Keratinocyte (primary cell): ENCODE data around the gene TRAT1. TPM values are rescaled to one million over a fixed set of nuclear protein-coding genes. Genes with fewer than 3 reads are reported as not detected.

Experiments
- DNase-seq: peaks from one replicate; pipeline ENCODE4 v3.0.0-alpha.2; 2011; ENCODE audit warnings: low read depth, missing footprints, low spot score
- FAIRE-seq: peaks from 2 replicates; lab custom pipeline; 2011; peaks lifted over from hg19 to GRCh38; lab: Jason Lieb, UNC
- H2AFZ ChIP-seq: 2 replicates; pipeline ENCODE4 v1.6.0; 2012; ENCODE audit warnings: low read length, control low read depth, inconsistent platforms; ENCODE audit not compliant: control insufficient read depth
- H3K27ac ChIP-seq: 2 replicates; pipeline ENCODE4 v1.5.1; 2011; ENCODE audit warnings: low read length; ENCODE audit not compliant: control insufficient read depth, insufficient read depth
- H3K27me3 ChIP-seq: 3 replicates; pipeline ENCODE4 v1.6.0; 2011; ENCODE audit warnings: low read length; ENCODE audit not compliant: control insufficient read depth, insufficient read depth; ENCODE audit errors: extremely low read depth
- H3K36me3 ChIP-seq, 2 experiments: 2 replicates in 1 of 2; 3 replicates in 1 of 2; pipeline ENCODE4 v1.5.1; 2011; ENCODE audit warnings: low read length in 2 of 2, mild to moderate bottlenecking in 1 of 2; ENCODE audit not compliant: control insufficient read depth in 2 of 2, insufficient read depth in 2 of 2; ENCODE audit errors: extremely low read depth in 1 of 2
- H3K4me1 ChIP-seq: 3 replicates; pipeline ENCODE4 v1.5.1; 2011; ENCODE audit warnings: low read length; ENCODE audit not compliant: control insufficient read depth, insufficient read depth; ENCODE audit errors: extremely low read depth
- H3K4me2 ChIP-seq: 3 replicates; pipeline ENCODE4 v1.6.0; 2011; ENCODE audit warnings: low read depth, low read length; ENCODE audit not compliant: control insufficient read depth, insufficient read depth; ENCODE audit errors: extremely low read depth
- H3K4me3 ChIP-seq, 3 experiments: fragments of 200-600 bp in 1 of 3; sonication (generic) in 1 of 3; 2 replicates in 2 of 3; 3 replicates in 1 of 3; pipeline ENCODE4 v1.5.1; 2011 to 2016; ENCODE audit warnings: low read length in 3 of 3, mild to moderate bottlenecking in 3 of 3, control low read depth in 2 of 3, inconsistent platforms in 1 of 3, low read depth in 1 of 3, mixed read lengths in 1 of 3, mixed run types in 1 of 3, moderate library complexity in 1 of 3; ENCODE audit not compliant: control insufficient read depth in 2 of 3, insufficient read depth in 2 of 3; ENCODE audit errors: extremely low read depth in 1 of 3
- H3K79me2 ChIP-seq: 2 replicates; pipeline ENCODE4 v1.6.0; 2012; ENCODE audit warnings: low read length; ENCODE audit not compliant: control insufficient read depth, insufficient read depth
- H3K9ac ChIP-seq: 3 replicates; pipeline ENCODE4 v1.6.0; 2011; ENCODE audit warnings: low read length; ENCODE audit not compliant: control insufficient read depth, insufficient read depth; ENCODE audit errors: extremely low read depth
- H3K9me1 ChIP-seq: 3 replicates; pipeline ENCODE4 v1.6.0; 2011; ENCODE audit warnings: low read length; ENCODE audit not compliant: control insufficient read depth, insufficient read depth; ENCODE audit errors: extremely low read depth
- H3K9me3 ChIP-seq: 2 replicates; pipeline ENCODE4 v1.5.1; 2012; ENCODE audit warnings: low read depth, low read length; ENCODE audit not compliant: control insufficient read depth
- H4K20me1 ChIP-seq: 3 replicates; pipeline ENCODE4 v1.6.0; 2011; ENCODE audit warnings: low read length; ENCODE audit not compliant: control insufficient read depth, insufficient read depth; ENCODE audit errors: extremely low read depth
- CTCF ChIP-seq, 3 experiments: IDR thresholded peaks in 1 of 3; conservative IDR thresholded peaks in 1 of 3; optimal IDR thresholded peaks in 1 of 3; 2 replicates in 2 of 3; 3 replicates in 1 of 3; pipeline versions ENCODE3 to v1.5.1; 2011; ENCODE audit warnings: low read length in 3 of 3, mild to moderate bottlenecking in 3 of 3, moderate library complexity in 2 of 3, control low read depth in 1 of 3, inconsistent platforms in 1 of 3; ENCODE audit not compliant: insufficient read depth in 2 of 3; ENCODE audit errors: extremely low read depth in 1 of 3
- EZH2 ChIP-seq: IDR thresholded peaks from one replicate; pipeline ENCODE4 v1.6.1; 2012; ENCODE audit warnings: inconsistent platforms, mild to moderate bottlenecking, low read length, moderate library complexity
- dilution Hi-C: fragments of 300-500 bp; cut with MboI; formaldehyde crosslinking; loops from one replicate; pipeline ENCODE4 v1.7.0; 2020; ENCODE audit warnings: low sequenced_read_pairs; ENCODE audit not compliant: extremely low pct_ligation_motif_present
- polyA plus RNA-seq, 5 experiments: library from polyadenylated mRNA; depleted of rRNA in 3 of 5; stranded (reverse) in 3 of 5; stranded (forward) in 1 of 5; unstranded in 1 of 5; fragments of >200 nt; gene quantifications; 1 replicate in 1 of 5; 2 replicates in 3 of 5; 3 replicates in 1 of 5; pipeline versions ENCODE4 v1.2.1 to v1.2.3, GENCODE V29; 2011 to 2012; ENCODE audit warnings: missing spikeins in 2 of 5, low read depth in 1 of 5, low replicate concordance in 1 of 5

TRAT1 gene
- polyA plus RNA-seq, 1 donor (not counting 4 experiments of a cell fraction or from before 2014, with no cell fraction given): not detected

- no peaks in the 10 kb centered on the region for H3K4me1 ChIP-seq
- H3K4me2 ChIP-seq: no peak overlapping the region
- dilution Hi-C loops: no loop called here
- H3K27me3 ChIP-seq: no peaks in the 10 kb centered on the region
- H3K9ac ChIP-seq: no peak overlapping the region
- DNase-seq: no peak
- H3K36me3 ChIP-seq: no peaks in the 10 kb centered on the region
- H3K4me3 ChIP-seq: no peak overlapping the region
- no peak for TF ChIP-seq CTCF (optimal IDR thresholded peaks at IDR 0.05 in 1 of 3, IDR thresholded peaks at IDR 0.05 in 1 of 3, conservative IDR thresholded peaks at IDR 0.05 in 1 of 3; ENCODE audit: extremely low read depth in 1 of 3, insufficient read depth in 2 of 3, low read length in 3 of 3)
- no peak for TF ChIP-seq EZH2
- H3K9me1 ChIP-seq: no peaks in the 10 kb centered on the region
- H3K27ac ChIP-seq: no peak overlapping the region
- no peak for FAIRE-seq
- H4K20me1 ChIP-seq: no peaks in the 10 kb centered on the region
- no peaks in the 10 kb centered on the region for H3K79me2 ChIP-seq
- no peak overlapping the region for H2AFZ ChIP-seq
- no peaks in the 10 kb centered on the region for H3K9me3 ChIP-seq
Observed at GRCh38 chr3:108861401-108861800, 38.8 kb downstream of the TRAT1 start.

GRCh38 chr3:108862865-108863798 lies 40.5 kb downstream of the TRAT1 start:
- no peaks in the 10 kb centered on the region for H3K79me2 ChIP-seq
- dilution Hi-C loops: no loop called here
- H3K4me3 ChIP-seq: no peak overlapping the region
- no peaks in the 10 kb centered on the region for H3K9me1 ChIP-seq
- H3K27me3 ChIP-seq: no peaks in the 10 kb centered on the region
- H3K4me1 ChIP-seq: no peaks in the 10 kb centered on the region
- no peak overlapping the region for H3K27ac ChIP-seq
- no peak overlapping the region for H3K9ac ChIP-seq
- no peaks in the 10 kb centered on the region for H4K20me1 ChIP-seq
- no peaks in the 10 kb centered on the region for H3K9me3 ChIP-seq
- TF ChIP-seq CTCF (optimal IDR thresholded peaks at IDR 0.05 in 1 of 3, IDR thresholded peaks at IDR 0.05 in 1 of 3, conservative IDR thresholded peaks at IDR 0.05 in 1 of 3; ENCODE audit: extremely low read depth in 1 of 3, insufficient read depth in 2 of 3, low read length in 3 of 3): no peak
- no peak overlapping the region for H3K4me2 ChIP-seq
- H3K36me3 ChIP-seq: no peaks in the 10 kb centered on the region
- H2AFZ ChIP-seq: no peak overlapping the region
- DNase-seq (no peak), FAIRE-seq (no peak)
